ENCODE data around the gene PPM1H. TPM values are rescaled to one million over a fixed set of nuclear protein-coding genes. Genes with fewer than 3 reads are reported as not detected.
A peak's percentile ranks its signal among the peaks of the same experiment; 100 is the strongest.

PPM1H gene
- total and polyA plus RNA-seq, 2 of the 8 experiments (the other 6 are each of a cell fraction or from before 2014, with no cell fraction given): 16.4 to 36.1 TPM

DNA sequence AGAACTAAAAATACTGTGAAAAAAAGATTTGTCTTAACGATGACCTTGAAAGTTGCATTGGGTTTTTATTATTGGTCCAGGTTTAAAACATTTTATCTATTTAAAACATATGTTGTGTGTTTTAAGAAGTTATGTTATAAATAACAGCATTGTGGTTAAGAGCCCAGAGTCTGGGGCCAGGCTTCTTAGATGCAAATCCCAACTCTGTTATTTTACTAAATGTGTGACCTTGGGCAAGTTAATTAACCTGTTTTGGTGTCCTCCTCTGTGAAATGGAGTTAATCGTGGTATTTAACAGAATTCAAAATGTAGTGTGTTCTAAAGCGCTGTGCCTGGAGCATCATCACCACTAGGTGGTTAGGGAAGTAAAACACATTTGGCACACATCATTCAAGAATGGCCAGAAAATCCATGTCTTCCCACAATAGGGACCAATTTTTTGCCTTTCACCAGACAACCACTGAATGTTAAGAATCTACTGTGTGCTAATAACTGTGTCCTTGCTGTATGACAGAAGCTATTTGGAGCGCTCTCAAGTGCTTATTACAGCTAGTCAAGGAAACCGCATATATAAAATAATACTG, 335.0 kb downstream of the PPM1H start:
- H2BK15ac ChIP-seq (ENCODE audit: low read length): no peak overlapping the region
- no peaks in the 10 kb centered on the region for H3K9me3 ChIP-seq (ENCODE audit: insufficient read depth in 2 of 2, low read depth in 1 of 2, low read length in 1 of 2)
- no peak overlapping the region for H3K56ac ChIP-seq (replicated peaks; ENCODE audit: insufficient read length, low read depth, low read length)
- H4K91ac ChIP-seq (replicated peaks; ENCODE audit: insufficient read length, low read length): no peak overlapping the region
- H2AFZ ChIP-seq (ENCODE audit: low read length): no peak overlapping the region
- H4K20me1 ChIP-seq (replicated peaks in 1 of 2; ENCODE audit: control insufficient read depth in 1 of 2, insufficient read depth in 2 of 2, low read length in 2 of 2): peaks cover 0 to 1% of the 10 kb centered on the region in 2 experiments
- no peak overlapping the region for H3K4me2 ChIP-seq (ENCODE audit: insufficient read depth in 1 of 2, low read depth in 2 of 2, low read length in 2 of 2)
- no peak overlapping the region for H2BK12ac ChIP-seq (ENCODE audit: low read depth, low read length)
- H3K23ac ChIP-seq (ENCODE audit: insufficient read length): no peak overlapping the region
- H3K4me1 ChIP-seq (replicated peaks in 1 of 4; ENCODE audit: control insufficient read depth in 3 of 4, insufficient read depth in 4 of 4, low read length in 3 of 4): peaks cover 0 to 6% (median under 1%) of the 10 kb centered on the region in 4 experiments; a peak in 3 of 7 replicates
- H3K79me2 ChIP-seq (ENCODE audit: control insufficient read depth in 1 of 2, insufficient read depth in 2 of 2, low read length in 2 of 2): peaks cover 0 to 12% of the 10 kb centered on the region in 2 experiments; a peak in 2 of 4 replicates
- H2BK5ac ChIP-seq (ENCODE audit: low read depth, low read length): no peak overlapping the region
- POLR2A ChIA-PET (ENCODE audit: partially characterized antibody): no interaction called here
- no peak overlapping the region for H3K14ac ChIP-seq (ENCODE audit: insufficient read length)
- H4K5ac ChIP-seq (ENCODE audit: insufficient read length, low read depth, low read length): no peak overlapping the region
- H3K79me1 ChIP-seq (ENCODE audit: low read depth, low read length): no peaks in the 10 kb centered on the region
- no peak for TF ChIP-seq TAF7 (optimal IDR thresholded peaks at IDR 0.05; ENCODE audit: borderline replicate concordance, low read depth, low read length)
- peak; percentile 26 to 42; a peak in 3 of 4 replicates for TF ChIP-seq RAD21 (IDR thresholded peaks at IDR 0.05 in 1 of 2, conservative IDR thresholded peaks at IDR 0.05 in 1 of 2; ENCODE audit: low read depth in 2 of 2, low read length in 2 of 2)
- TF ChIP-seq KDM1A (IDR thresholded peaks at IDR 0.05; ENCODE audit: borderline replicate concordance, low read length): no peak
- TF ChIP-seq, protein P1, sequence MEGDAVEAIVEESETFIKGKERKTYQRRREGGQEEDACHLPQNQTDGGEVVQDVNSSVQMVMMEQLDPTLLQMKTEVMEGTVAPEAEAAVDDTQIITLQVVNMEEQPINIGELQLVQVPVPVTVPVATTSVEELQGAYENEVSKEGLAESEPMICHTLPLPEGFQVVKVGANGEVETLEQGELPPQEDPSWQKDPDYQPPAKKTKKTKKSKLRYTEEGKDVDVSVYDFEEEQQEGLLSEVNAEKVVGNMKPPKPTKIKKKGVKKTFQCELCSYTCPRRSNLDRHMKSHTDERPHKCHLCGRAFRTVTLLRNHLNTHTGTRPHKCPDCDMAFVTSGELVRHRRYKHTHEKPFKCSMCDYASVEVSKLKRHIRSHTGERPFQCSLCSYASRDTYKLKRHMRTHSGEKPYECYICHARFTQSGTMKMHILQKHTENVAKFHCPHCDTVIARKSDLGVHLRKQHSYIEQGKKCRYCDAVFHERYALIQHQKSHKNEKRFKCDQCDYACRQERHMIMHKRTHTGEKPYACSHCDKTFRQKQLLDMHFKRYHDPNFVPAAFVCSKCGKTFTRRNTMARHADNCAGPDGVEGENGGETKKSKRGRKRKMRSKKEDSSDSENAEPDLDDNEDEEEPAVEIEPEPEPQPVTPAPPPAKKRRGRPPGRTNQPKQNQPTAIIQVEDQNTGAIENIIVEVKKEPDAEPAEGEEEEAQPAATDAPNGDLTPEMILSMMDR (IDR thresholded peaks at IDR 0.05; ENCODE audit: control extremely low read depth in 1 of 3, insufficient read depth in 1 of 3, low read depth in 1 of 3, low read length in 3 of 3): peak in 2 of 3 experiments; percentile 25 to 48; a peak in 2 of 4 replicates
- H3K18ac ChIP-seq (ENCODE audit: extremely low read depth, low read length): no peak overlapping the region
- no peak overlapping the region for H3K4ac ChIP-seq (replicated peaks; ENCODE audit: insufficient read length, low read depth, low read length)
- FAIRE-seq (no peak), DNase-seq (ENCODE audit: low read depth in 1 of 2, low spot score in 2 of 2) (no peak)
- H3K9ac ChIP-seq (replicated peaks in 1 of 4; ENCODE audit: extremely low read depth in 1 of 4, low read depth in 3 of 4, low read length in 3 of 4): no peak overlapping the region
- no peak overlapping the region for H3K4me3 ChIP-seq (ENCODE audit: extremely low read depth in 1 of 4, insufficient read depth in 2 of 4, low read depth in 3 of 4, low read length in 4 of 4)
- H2BK120ac ChIP-seq (replicated peaks; ENCODE audit: low read depth, low read length): no peak overlapping the region
- no peak overlapping the region for H2BK20ac ChIP-seq (ENCODE audit: low read length)
- H3K27ac ChIP-seq (ENCODE audit: low read depth, low read length): no peak overlapping the region
- no peaks in the 10 kb centered on the region for H3K36me3 ChIP-seq (ENCODE audit: control insufficient read depth in 2 of 4, insufficient read depth in 4 of 4, low read length in 3 of 4)
- no peak overlapping the region for H4K8ac ChIP-seq (ENCODE audit: extremely low read depth, insufficient read depth, low read length)
- H3K27me3 ChIP-seq (replicated peaks in 1 of 4; ENCODE audit: control insufficient read depth in 3 of 4, extremely low read depth in 1 of 4, insufficient read depth in 3 of 4, low read length in 3 of 4): no peaks in the 10 kb centered on the region
- CTCF ChIA-PET (ENCODE audit: partially characterized antibody): interaction anchor here (0.6 to 1.3 kb wide), 9 partner anchors 9 to 199 kb away, joined by 3 to 4 read pairs (median 3); no protein-coding TSS in a partner anchor
- no peaks in the 10 kb centered on the region for H3K23me2 ChIP-seq (ENCODE audit: low read depth, low read length)
- 89% methylated on average over 5 of the region's 5 CpGs; no CpG with 5 or more reads in 1 of the 2 experiments for WGBS, 2 experiments (ENCODE audit: extremely low coverage in 1 of 2, insufficient coverage in 1 of 2, insufficient read length in 1 of 2, insufficient replicate concordance in 2 of 2, low coverage in 1 of 2, low lambda C conversion rate in 2 of 2, missing lambda C conversion rate in 1 of 2)
- H2AK5ac ChIP-seq (ENCODE audit: low read depth, low read length): no peak overlapping the region
